ENCODE measurements around the gene WWOX.

The WWOX gene

DNA sequence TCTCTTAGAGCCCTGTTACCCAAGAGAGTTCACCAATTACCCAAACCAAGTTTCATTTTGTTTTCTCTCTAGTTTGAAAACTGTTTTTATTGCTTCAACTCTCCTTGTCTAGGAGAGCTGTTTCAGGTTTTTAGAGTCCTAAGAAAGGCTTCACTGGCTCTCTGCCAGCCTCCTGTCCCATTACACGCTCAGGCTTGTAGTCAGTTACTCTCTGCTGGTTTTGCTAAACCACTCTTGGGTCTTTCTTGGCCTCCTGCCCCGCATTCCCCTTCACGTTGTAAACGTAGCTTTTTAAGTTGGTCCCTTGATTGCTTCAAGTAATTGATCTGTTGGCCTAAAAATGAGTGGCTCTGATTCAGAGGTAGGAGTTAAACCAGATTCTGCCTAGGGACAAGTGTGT, 972.0 kb downstream of the WWOX start:
- Histone ChIP-seq H3K79me2 (ENCODE audit: insufficient read depth, low read depth) (no peaks in the 10 kb centered on the region), H3K27me3 (ENCODE audit: insufficient read depth, low read depth) (no peaks in the 10 kb centered on the region), H2AFZ (ENCODE audit: low read depth) (no peak overlapping the region), H3K27ac (no peak overlapping the region), H3K4me3 (IDR thresholded peaks at IDR 0.05; ENCODE audit: insufficient read depth, low read depth, low read length) (no peak overlapping the region), H3K4me1 (ENCODE audit: low read depth, poor library complexity, severe bottlenecking) (no peaks in the 10 kb centered on the region), H3K9ac (no peak overlapping the region), H3K4me2 (no peak overlapping the region), H3K36me3 (ENCODE audit: insufficient read depth) (no peaks in the 10 kb centered on the region), H4K20me1 (ENCODE audit: insufficient read depth) (no peaks in the 10 kb centered on the region)
- no peak for TF ChIP-seq CTCF (conservative IDR thresholded peaks at IDR 0.05; ENCODE audit: low read depth, low read length)

DNA sequence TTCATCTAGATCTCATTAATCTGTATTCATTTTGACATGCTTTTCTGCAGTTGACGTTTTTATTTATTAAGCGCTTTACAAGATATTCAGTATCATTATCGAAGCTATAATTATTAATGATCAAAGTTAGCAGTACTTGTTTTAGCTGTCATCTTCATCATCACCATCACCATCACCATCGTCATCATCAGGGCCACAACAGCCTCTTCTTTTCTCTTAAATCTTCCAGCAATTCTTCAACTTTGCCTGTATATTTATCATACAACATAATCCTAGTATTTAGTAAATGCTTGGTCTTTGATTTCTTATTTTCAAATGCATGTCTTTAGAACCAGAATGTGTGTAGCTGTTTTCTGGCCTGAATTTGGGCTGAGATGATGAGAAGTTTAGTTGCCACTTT, 973.1 kb downstream of the WWOX start:
- Histone ChIP-seq H3K79me2 (ENCODE audit: insufficient read depth, low read depth) (no peaks in the 10 kb centered on the region), H2AFZ (ENCODE audit: low read depth) (no peak overlapping the region), H4K20me1 (ENCODE audit: insufficient read depth) (no peaks in the 10 kb centered on the region), H3K9ac (no peak overlapping the region), H3K27ac (no peak overlapping the region), H3K4me2 (no peak overlapping the region), H3K4me3 (IDR thresholded peaks at IDR 0.05; ENCODE audit: insufficient read depth, low read depth, low read length) (no peak overlapping the region), H3K27me3 (ENCODE audit: insufficient read depth, low read depth) (no peaks in the 10 kb centered on the region), H3K36me3 (ENCODE audit: insufficient read depth) (no peaks in the 10 kb centered on the region), H3K4me1 (ENCODE audit: low read depth, poor library complexity, severe bottlenecking) (no peaks in the 10 kb centered on the region)
- TF ChIP-seq CTCF (conservative IDR thresholded peaks at IDR 0.05; ENCODE audit: low read depth, low read length), result no peak

DNA sequence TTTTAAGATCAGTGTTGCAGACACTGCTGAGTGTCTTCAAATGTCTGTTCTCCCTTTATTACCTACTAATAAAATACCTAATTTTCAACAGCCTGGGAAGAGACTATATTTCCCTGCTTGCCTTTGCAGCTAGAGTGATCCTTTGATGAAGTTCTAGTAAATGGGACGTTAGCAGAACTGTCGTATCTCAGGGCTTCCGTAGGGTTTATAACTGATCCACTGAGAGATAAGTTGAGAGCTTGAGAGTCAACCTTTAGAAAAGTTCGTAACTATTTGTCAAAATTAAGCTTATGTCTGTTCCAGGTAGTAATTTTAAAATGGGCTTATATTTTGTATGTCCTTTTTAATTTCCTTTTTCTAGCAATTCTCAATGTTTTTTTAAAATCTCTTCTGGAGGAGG, 974.1 kb downstream of the WWOX start:
- no peak for TF ChIP-seq CTCF (conservative IDR thresholded peaks at IDR 0.05; ENCODE audit: low read depth, low read length)
- Histone ChIP-seq H3K36me3 (ENCODE audit: insufficient read depth) (no peaks in the 10 kb centered on the region), H3K27me3 (ENCODE audit: insufficient read depth, low read depth) (no peaks in the 10 kb centered on the region), H3K27ac (no peak overlapping the region), H3K4me2 (no peak overlapping the region), H3K79me2 (ENCODE audit: insufficient read depth, low read depth) (no peaks in the 10 kb centered on the region), H4K20me1 (ENCODE audit: insufficient read depth) (no peaks in the 10 kb centered on the region), H3K4me3 (IDR thresholded peaks at IDR 0.05; ENCODE audit: insufficient read depth, low read depth, low read length) (no peak overlapping the region), H3K4me1 (ENCODE audit: low read depth, poor library complexity, severe bottlenecking) (no peaks in the 10 kb centered on the region), H2AFZ (ENCODE audit: low read depth) (no peak overlapping the region), H3K9ac (no peak overlapping the region)

DNA sequence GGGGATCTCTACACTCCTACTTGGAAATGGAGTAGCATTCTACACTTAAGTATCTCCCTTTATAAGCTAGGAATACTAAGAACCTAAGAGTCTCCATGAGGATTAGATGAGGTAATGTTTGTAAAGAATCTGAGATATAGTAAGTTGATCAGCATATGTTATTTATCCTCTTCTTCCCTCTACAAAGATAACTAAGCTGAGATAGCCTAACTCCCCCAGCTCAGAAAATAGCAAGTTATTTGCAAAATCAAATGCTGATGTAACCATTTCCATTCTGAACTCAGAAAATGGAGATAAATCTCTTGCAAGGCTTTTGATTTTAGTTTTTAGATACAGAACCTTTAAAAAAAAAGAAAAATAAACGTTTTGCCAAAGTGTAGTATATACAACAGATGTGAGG, 975.1 kb downstream of the WWOX start:
- Histone ChIP-seq H3K27me3 (ENCODE audit: insufficient read depth, low read depth) (no peaks in the 10 kb centered on the region), H3K9ac (no peak overlapping the region), H3K36me3 (ENCODE audit: insufficient read depth) (no peaks in the 10 kb centered on the region), H3K79me2 (ENCODE audit: insufficient read depth, low read depth) (no peaks in the 10 kb centered on the region), H3K4me2 (no peak overlapping the region), H3K4me1 (ENCODE audit: low read depth, poor library complexity, severe bottlenecking) (no peaks in the 10 kb centered on the region), H2AFZ (ENCODE audit: low read depth) (no peak overlapping the region), H3K4me3 (IDR thresholded peaks at IDR 0.05; ENCODE audit: insufficient read depth, low read depth, low read length) (no peak overlapping the region), H4K20me1 (ENCODE audit: insufficient read depth) (no peaks in the 10 kb centered on the region), H3K27ac (no peak overlapping the region)
- no peak for TF ChIP-seq CTCF (conservative IDR thresholded peaks at IDR 0.05; ENCODE audit: low read depth, low read length)

DNA sequence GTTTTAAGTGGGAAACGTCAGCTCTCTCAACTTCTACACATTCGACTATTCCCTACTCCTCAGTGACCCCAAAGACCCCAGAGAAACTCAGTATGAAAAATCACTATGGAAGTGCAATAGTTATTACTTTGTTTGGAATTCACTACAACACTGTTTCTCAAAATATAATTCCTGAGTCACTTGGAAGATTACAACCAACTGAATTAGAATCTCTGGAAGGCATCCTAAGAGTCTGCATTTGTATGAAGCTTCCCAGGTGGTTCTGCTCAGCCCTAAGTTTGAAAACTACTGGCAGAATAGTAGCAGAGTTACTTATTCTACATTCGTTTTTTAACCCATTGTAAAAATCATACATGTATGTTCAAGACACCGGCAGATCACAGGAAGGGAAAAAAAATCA, 975.5 kb downstream of the WWOX start:
- no peaks in the 10 kb centered on the region for H3K27me3 ChIP-seq (ENCODE audit: insufficient read depth, low read depth)
- H2AFZ ChIP-seq (ENCODE audit: low read depth), result no peak overlapping the region
- no peaks in the 10 kb centered on the region for H3K79me2 ChIP-seq (ENCODE audit: insufficient read depth, low read depth)
- H3K9ac ChIP-seq, result no peak overlapping the region
- H4K20me1 ChIP-seq (ENCODE audit: insufficient read depth), result no peaks in the 10 kb centered on the region
- H3K4me1 ChIP-seq (ENCODE audit: low read depth, poor library complexity, severe bottlenecking), result no peaks in the 10 kb centered on the region
- no peak overlapping the region for H3K4me2 ChIP-seq
- no peaks in the 10 kb centered on the region for H3K36me3 ChIP-seq (ENCODE audit: insufficient read depth)
- no peak for TF ChIP-seq CTCF (conservative IDR thresholded peaks at IDR 0.05; ENCODE audit: low read depth, low read length)
- H3K27ac ChIP-seq, result no peak overlapping the region
- no peak overlapping the region for H3K4me3 ChIP-seq (IDR thresholded peaks at IDR 0.05; ENCODE audit: insufficient read depth, low read depth, low read length)

Measured in KMS-11 (cell line).